H1 (cell line): Measurements from ENCODE around the gene ILF2. TPM values are rescaled to one million over a fixed set of nuclear protein-coding genes. Genes with fewer than 3 reads are reported as not detected.

Source experiments
- CTCF ChIA-PET: fragments of 300-600 bp; sonication (Branson Sonifier 250); formaldehyde crosslinking; loops from one replicate; lab custom pipeline; 2021; ENCODE audit not compliant: partially characterized antibody; lab: Charles Lee
- POLR2A ChIA-PET: fragments of 300-600 bp; sonication (Branson Sonifier 250); formaldehyde crosslinking; loops from one replicate; lab custom pipeline; 2021; ENCODE audit warnings: inconsistent platforms; ENCODE audit not compliant: partially characterized antibody; lab: Charles Lee
- DNase-seq, 2 experiments: peaks; one replicate each; pipeline versions ENCODE4 v3.0.0 to v3.0.0-alpha.2; 2010 to 2022; ENCODE audit warnings: low spot score in 2 of 2, low read depth in 1 of 2, mixed read lengths in 1 of 2
- FAIRE-seq: peaks from 2 replicates; lab custom pipeline; 2011; peaks lifted over from hg19 to GRCh38; lab: Jason Lieb, UNC
- H2AFZ ChIP-seq: 2 replicates; pipeline ENCODE4 v1.8.1; 2012; ENCODE audit warnings: low read length, inconsistent platforms
- H2AK5ac ChIP-seq: 2 replicates; pipeline ENCODE4 v1.6.1; 2013; ENCODE audit warnings: low read depth, low read length
- H2BK120ac ChIP-seq: replicated peaks from 2 replicates; pipeline ENCODE3; 2013; ENCODE audit warnings: low read depth, low read length, inconsistent platforms
- H2BK12ac ChIP-seq: 2 replicates; pipeline ENCODE4 v1.6.1; 2013; ENCODE audit warnings: low read depth, low read length
- H2BK15ac ChIP-seq: 2 replicates; pipeline ENCODE4 v1.6.1; 2013; ENCODE audit warnings: low read length
- H2BK20ac ChIP-seq: 2 replicates; pipeline ENCODE4 v1.6.1; 2013; ENCODE audit warnings: low read length
- H2BK5ac ChIP-seq: 2 replicates; pipeline ENCODE4 v1.6.1; 2013; ENCODE audit warnings: low read depth, low read length
- H3K14ac ChIP-seq: 2 replicates; pipeline ENCODE4 v1.6.1; 2013; ENCODE audit warnings: inconsistent platforms; ENCODE audit not compliant: insufficient read length
- H3K18ac ChIP-seq: 2 replicates; pipeline ENCODE4 v1.6.1; 2013; ENCODE audit warnings: low read length; ENCODE audit errors: extremely low read depth
- H3K23ac ChIP-seq: 2 replicates; pipeline ENCODE4 v1.6.1; 2013; ENCODE audit warnings: inconsistent platforms; ENCODE audit not compliant: insufficient read length
- H3K23me2 ChIP-seq: 2 replicates; pipeline ENCODE4 v1.6.1; 2013; ENCODE audit warnings: low read depth, low read length
- H3K27ac ChIP-seq: 2 replicates; pipeline ENCODE4 v1.6.1; 2011; ENCODE audit warnings: low read depth, low read length, inconsistent platforms
- H3K27me3 ChIP-seq, 4 experiments: replicated peaks in 1 of 4; 1 replicate in 1 of 4; 2 replicates in 3 of 4; pipeline versions ENCODE4 v1.6.1 to v1.8.1; 2011 to 2013; ENCODE audit warnings: low read length in 3 of 4, mild to moderate bottlenecking in 3 of 4, inconsistent platforms in 2 of 4, mixed read lengths in 2 of 4, moderate library complexity in 1 of 4; ENCODE audit not compliant: control insufficient read depth in 3 of 4, insufficient read depth in 3 of 4; ENCODE audit errors: extremely low read depth in 1 of 4
- H3K36me3 ChIP-seq, 4 experiments: 2 replicates each; pipeline versions ENCODE4 v1.6.1 to v1.8.1; 2011 to 2013; ENCODE audit warnings: mild to moderate bottlenecking in 4 of 4, low read length in 3 of 4, moderate library complexity in 2 of 4, control low read depth in 1 of 4, inconsistent platforms in 1 of 4; ENCODE audit not compliant: insufficient read depth in 4 of 4, control insufficient read depth in 2 of 4
- H3K4ac ChIP-seq: replicated peaks from 2 replicates; pipeline ENCODE3; 2013; ENCODE audit warnings: low read length, low read depth, mixed read lengths, inconsistent platforms; ENCODE audit not compliant: insufficient read length
- H3K4me1 ChIP-seq, 4 experiments: replicated peaks in 1 of 4; 1 replicate in 1 of 4; 2 replicates in 3 of 4; pipeline versions ENCODE4 v1.6.1 to v1.8.1; 2011 to 2013; ENCODE audit warnings: low read length in 3 of 4, inconsistent platforms in 2 of 4, mixed read lengths in 1 of 4; ENCODE audit not compliant: insufficient read depth in 4 of 4, control insufficient read depth in 3 of 4
- H3K4me2 ChIP-seq, 2 experiments: 2 replicates each; pipeline versions ENCODE4 v1.6.1 to v1.8.1; 2011 to 2013; ENCODE audit warnings: low read depth in 2 of 2, low read length in 2 of 2, control low read depth in 1 of 2, inconsistent platforms in 1 of 2, mild to moderate bottlenecking in 1 of 2; ENCODE audit not compliant: insufficient read depth in 1 of 2
- H3K4me3 ChIP-seq, 4 experiments: fragments of 200-600, 300-600 bp in 1 of 4; sonication (generic), shearing (Covaris generic), sonication (Bioruptor Twin) in 1 of 4; 2 replicates each; pipeline versions ENCODE4 v1.5.1 to v1.8.1; 2011 to 2016; ENCODE audit warnings: low read length in 4 of 4, low read depth in 3 of 4, control low read depth in 2 of 4, inconsistent platforms in 2 of 4, mild to moderate bottlenecking in 2 of 4, mixed read lengths in 1 of 4, moderate library complexity in 1 of 4; ENCODE audit not compliant: insufficient read depth in 2 of 4; ENCODE audit errors: extremely low read depth in 1 of 4
- H3K56ac ChIP-seq: replicated peaks from 2 replicates; pipeline ENCODE3; 2013; ENCODE audit warnings: low read depth, mild to moderate bottlenecking, mixed read lengths, low read length, inconsistent platforms; ENCODE audit not compliant: insufficient read length
- H3K79me1 ChIP-seq: 2 replicates; pipeline ENCODE4 v1.6.1; 2013; ENCODE audit warnings: low read depth, low read length, control low read depth
- H3K79me2 ChIP-seq, 2 experiments: 2 replicates each; pipeline versions ENCODE4 v1.6.1 to v1.8.1; 2012 to 2013; ENCODE audit warnings: low read length in 2 of 2, mild to moderate bottlenecking in 2 of 2, inconsistent platforms in 1 of 2; ENCODE audit not compliant: insufficient read depth in 2 of 2, control insufficient read depth in 1 of 2
- H3K9ac ChIP-seq, 4 experiments: replicated peaks in 1 of 4; 1 replicate in 1 of 4; 2 replicates in 3 of 4; pipeline versions ENCODE4 v1.6.1 to v1.8.1; 2011 to 2013; ENCODE audit warnings: low read depth in 3 of 4, low read length in 3 of 4, control low read depth in 2 of 4, mild to moderate bottlenecking in 2 of 4, moderate library complexity in 2 of 4, inconsistent platforms in 1 of 4; ENCODE audit errors: extremely low read depth in 1 of 4
- H3K9me3 ChIP-seq, 2 experiments: 2 replicates each; pipeline versions ENCODE4 v1.6.1 to v1.8.1; 2012 to 2013; ENCODE audit warnings: mild to moderate bottlenecking in 2 of 2, moderate library complexity in 2 of 2, control low read depth in 1 of 2, inconsistent platforms in 1 of 2, low read depth in 1 of 2, low read length in 1 of 2, mixed read lengths in 1 of 2; ENCODE audit not compliant: insufficient read depth in 2 of 2
- H4K20me1 ChIP-seq, 2 experiments: replicated peaks in 1 of 2; 2 replicates each; pipeline versions ENCODE3 to v1.8.1; 2011 to 2013; ENCODE audit warnings: inconsistent platforms in 2 of 2, low read length in 2 of 2, mild to moderate bottlenecking in 1 of 2; ENCODE audit not compliant: insufficient read depth in 2 of 2, control insufficient read depth in 1 of 2
- H4K5ac ChIP-seq: 2 replicates; pipeline ENCODE4 v1.6.1; 2013; ENCODE audit warnings: low read length, low read depth, mixed read lengths, inconsistent platforms; ENCODE audit not compliant: insufficient read length
- H4K8ac ChIP-seq: 2 replicates; pipeline ENCODE4 v1.8.0; 2013; ENCODE audit warnings: mild to moderate bottlenecking, moderate library complexity, low read length, inconsistent platforms; ENCODE audit not compliant: insufficient read depth; ENCODE audit errors: extremely low read depth
- H4K91ac ChIP-seq: replicated peaks from 2 replicates; pipeline ENCODE3; 2013; ENCODE audit warnings: low read length, mixed read lengths, inconsistent platforms; ENCODE audit not compliant: insufficient read length
- BCL11A ChIP-seq, 2 experiments: IDR thresholded peaks; one replicate each; pipeline ENCODE4 v1.6.1; 2011; ENCODE audit warnings: low read depth in 2 of 2, low read length in 2 of 2, mild to moderate bottlenecking in 2 of 2
- BRCA1 ChIP-seq: IDR thresholded peaks from 2 replicates; pipeline ENCODE4 v1.6.1; 2012; ENCODE audit warnings: low read depth, low read length, improper control_type of control experiment
- CHD1 ChIP-seq: IDR thresholded peaks from 2 replicates; pipeline ENCODE4 v1.6.1; 2012; ENCODE audit warnings: low read depth, low read length, improper control_type of control experiment
- NANOG ChIP-seq: IDR thresholded peaks from 2 replicates; pipeline ENCODE4 v1.6.1; 2011; ENCODE audit warnings: low read length, low read depth, mild to moderate bottlenecking, inconsistent platforms; ENCODE audit not compliant: insufficient read depth, poor library complexity, severe bottlenecking
- POU5F1 ChIP-seq: IDR thresholded peaks from 2 replicates; pipeline ENCODE4 v1.6.1; 2011; ENCODE audit warnings: low read depth, mild to moderate bottlenecking, low read length, moderate library complexity
- SIN3A ChIP-seq, 2 experiments: IDR thresholded peaks in 1 of 2; conservative IDR thresholded peaks in 1 of 2; 2 replicates each; pipeline ENCODE4 v1.6.1; 2011 to 2012; ENCODE audit warnings: low read length in 2 of 2, improper control_type of control experiment in 1 of 2, low read depth in 1 of 2, mild to moderate bottlenecking in 1 of 2
- SIX5 ChIP-seq: IDR thresholded peaks from 2 replicates; pipeline ENCODE4 v1.6.1; 2011; ENCODE audit warnings: mild to moderate bottlenecking, low read depth, low read length
- YY1 ChIP-seq: IDR thresholded peaks from 2 replicates; pipeline ENCODE4 v1.6.1; 2011; ENCODE audit warnings: low read depth, mild to moderate bottlenecking, low read length
- WGBS, 2 experiments: shearing (Covaris generic) in 1 of 2; methylation state at CpG; one replicate each; pipeline versions ENCODE4 v1.1.6 to v1.1.7; 2013 to 2015; ENCODE audit warnings: low lambda C conversion rate in 2 of 2, mixed read lengths in 2 of 2, inconsistent platforms in 1 of 2, low coverage in 1 of 2, missing lambda C conversion rate in 1 of 2; ENCODE audit not compliant: insufficient replicate concordance in 2 of 2, insufficient coverage in 1 of 2, insufficient read length in 1 of 2; ENCODE audit errors: extremely low coverage in 1 of 2, missing lambda C conversion rate in 1 of 2; 5-methylcytosine and 5-hydroxymethylcytosine counted together
- polyA plus RNA-seq, 7 experiments: library from polyadenylated mRNA; depleted of rRNA in 3 of 7; stranded (reverse) in 5 of 7; unstranded in 2 of 7; fragments of >200 nt in 5 of 7; fragments of 200-250 nt in 2 of 7; gene quantifications; 1 replicate in 5 of 7; 2 replicates in 1 of 7; 4 replicates in 1 of 7; pipeline versions ENCODE4 v1.2.1 to v1.2.3, GENCODE V29; 2011 to 2013; ENCODE audit warnings: missing spikeins in 2 of 7, mixed read lengths in 2 of 7
- total RNA-seq: library from RNA; stranded (reverse); fragmentation: NEBNext Ultra II Directional; extraction: Animal tissue kit (Norgen Biotek cat#: 25700); gene quantifications from 2 replicates; pipeline ENCODE4 v1.2.1, GENCODE V29; 2021
- TF ChIP-seq, protein P1 (sequence below): IDR thresholded peaks from 2 replicates; pipeline ENCODE4 v1.6.1; 2011; ENCODE audit warnings: low read length, improper control_type of control experiment
- TF ChIP-seq, protein P2 (sequence below): IDR thresholded peaks from 2 replicates; pipeline ENCODE4 v1.6.1; 2011; ENCODE audit warnings: low read depth, mild to moderate bottlenecking, low read length; ENCODE audit not compliant: insufficient read depth

The ILF2 gene
- total and polyA plus RNA-seq, 2 of the 8 experiments (the other 6 are each of a cell fraction or from before 2014, with no cell fraction given): 389 to 474 TPM

DNA sequence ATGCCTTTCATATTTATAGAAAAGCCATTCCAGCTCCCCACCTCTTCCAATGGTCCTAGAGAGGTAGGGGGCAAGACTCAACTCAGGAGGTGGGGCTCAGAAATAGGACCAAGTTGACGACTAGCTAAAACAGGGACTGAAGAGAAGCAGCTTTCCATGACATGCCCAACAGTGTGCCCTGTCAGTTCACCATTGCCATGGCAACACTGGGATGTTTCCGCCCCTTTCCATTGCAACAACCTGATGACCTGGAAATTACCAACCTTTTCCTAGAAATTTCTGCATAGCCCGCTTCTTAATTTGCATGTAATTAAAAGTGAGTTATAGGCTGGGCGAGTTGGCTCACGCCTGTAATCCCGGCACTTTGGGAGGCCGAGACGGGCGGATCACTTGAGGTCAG is 34.7 kb upstream of the ILF2 start:
- Histone ChIP-seq H3K79me2 (no peaks in the 10 kb centered on the region), H3K4ac (no peak overlapping the region), H4K5ac (no peak overlapping the region), H3K23ac (no peak overlapping the region), H3K9ac (no peak overlapping the region), H4K91ac (no peak overlapping the region), H3K56ac (no peak overlapping the region), H2AK5ac (no peak overlapping the region), H2BK20ac (no peak overlapping the region)
- CTCF ChIA-PET: interaction anchor here (1.1 to 4.1 kb wide), 10 partner anchors 8 to 67 kb away, joined by 3 to 18 read pairs (median 4); partner anchors contain the start of gene NPR1
- TF ChIP-seq POU5F1 (no peak), SIX5 (no peak), SIN3A (conservative IDR thresholded peaks at IDR 0.05 in 1 of 2, IDR thresholded peaks at IDR 0.05 in 1 of 2; ENCODE audit: low read depth in 1 of 2, low read length in 2 of 2) (no peak), NANOG (no peak), CHD1 (no peak), YY1 (no peak), BCL11A (IDR thresholded peaks at IDR 0.05; ENCODE audit: low read depth in 2 of 2, low read length in 2 of 2) (no peak), BRCA1 (no peak)
- TF ChIP-seq, protein P1, sequence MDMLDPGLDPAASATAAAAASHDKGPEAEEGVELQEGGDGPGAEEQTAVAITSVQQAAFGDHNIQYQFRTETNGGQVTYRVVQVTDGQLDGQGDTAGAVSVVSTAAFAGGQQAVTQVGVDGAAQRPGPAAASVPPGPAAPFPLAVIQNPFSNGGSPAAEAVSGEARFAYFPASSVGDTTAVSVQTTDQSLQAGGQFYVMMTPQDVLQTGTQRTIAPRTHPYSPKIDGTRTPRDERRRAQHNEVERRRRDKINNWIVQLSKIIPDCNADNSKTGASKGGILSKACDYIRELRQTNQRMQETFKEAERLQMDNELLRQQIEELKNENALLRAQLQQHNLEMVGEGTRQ: no peak
- TF ChIP-seq, protein P2, sequence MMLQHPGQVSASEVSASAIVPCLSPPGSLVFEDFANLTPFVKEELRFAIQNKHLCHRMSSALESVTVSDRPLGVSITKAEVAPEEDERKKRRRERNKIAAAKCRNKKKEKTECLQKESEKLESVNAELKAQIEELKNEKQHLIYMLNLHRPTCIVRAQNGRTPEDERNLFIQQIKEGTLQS: no peak
- TF ChIP-seq, all 59 proteins: peak for 0
- H3K4me3 ChIP-seq: no peak overlapping the region
- H2AFZ ChIP-seq: no peak overlapping the region
- POLR2A ChIA-PET: interaction anchor here (1.5 kb wide), 1 partner anchor 11 kb away, joined by 3 read pairs; no protein-coding TSS in a partner anchor
- H3K27me3 ChIP-seq: no peaks in the 10 kb centered on the region
- FAIRE-seq (peak; percentile 13), DNase-seq (no peak)
- H3K36me3 ChIP-seq: no peaks in the 10 kb centered on the region
- 96% methylated on average over 9 of the region's 9 CpGs; no CpG with 5 or more reads in 1 of the 2 experiments for WGBS, 2 experiments
- no peak overlapping the region for H3K27ac ChIP-seq
- no peak overlapping the region for H2BK120ac ChIP-seq
- H3K9me3 ChIP-seq: no peaks in the 10 kb centered on the region
- H3K18ac ChIP-seq: no peak overlapping the region
- H3K14ac ChIP-seq: no peak overlapping the region
- H4K8ac ChIP-seq: no peak overlapping the region
- H2BK15ac ChIP-seq: no peak overlapping the region
- no peaks in the 10 kb centered on the region for H3K4me1 ChIP-seq
- no peaks in the 10 kb centered on the region for H3K79me1 ChIP-seq
- no peaks in the 10 kb centered on the region for H3K23me2 ChIP-seq
- H2BK5ac ChIP-seq: no peak overlapping the region
- no peak overlapping the region for H2BK12ac ChIP-seq
- no peak overlapping the region for H3K4me2 ChIP-seq
- no peaks in the 10 kb centered on the region for H4K20me1 ChIP-seq
